Measurements from ENCODE around the gene TTLL12.

TTLL12 gene

DNA sequence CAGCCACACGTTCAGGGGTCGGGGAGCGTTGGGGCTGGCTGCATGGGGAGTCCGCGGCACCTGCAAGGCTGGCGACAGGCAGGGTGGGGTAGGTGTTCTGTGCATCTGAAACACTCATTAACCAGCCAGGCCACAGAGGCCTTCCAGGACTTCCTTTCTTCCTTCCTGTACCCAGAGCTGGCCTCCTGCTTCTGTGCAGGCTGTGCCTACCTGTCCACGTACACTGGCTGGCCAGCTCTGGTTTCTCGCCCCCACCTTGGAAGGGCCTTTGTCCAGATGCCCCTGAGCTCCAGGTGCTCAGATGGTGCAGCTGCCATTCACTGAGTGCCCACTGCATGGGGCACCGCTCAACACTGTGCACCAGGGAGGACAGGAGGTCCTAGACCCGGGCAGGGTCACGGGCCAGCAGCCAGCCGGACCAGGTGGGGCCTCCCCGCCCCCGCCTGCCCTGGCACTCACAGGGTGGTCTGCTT, 15.9 kb downstream of the TTLL12 start:
- no peak for DNase-seq

DNA sequence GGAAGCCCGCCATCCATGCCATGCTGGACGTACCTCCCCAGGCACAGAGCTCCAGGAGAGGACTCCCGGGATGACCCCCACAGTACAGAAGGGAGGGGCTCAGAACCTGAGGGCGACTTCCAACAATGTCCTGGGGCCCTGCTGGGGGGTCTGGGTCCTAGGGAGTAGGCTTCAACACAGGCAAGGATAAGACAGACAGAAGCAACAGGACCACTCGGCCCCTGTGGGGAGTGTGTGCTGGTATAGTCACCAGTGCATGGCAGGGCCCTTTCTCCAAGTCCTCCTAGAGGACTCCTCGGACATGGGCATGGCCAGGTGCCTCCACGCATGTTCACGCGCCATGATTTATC, 16.8 kb downstream of the TTLL12 start:
- no peak for DNase-seq

DNA sequence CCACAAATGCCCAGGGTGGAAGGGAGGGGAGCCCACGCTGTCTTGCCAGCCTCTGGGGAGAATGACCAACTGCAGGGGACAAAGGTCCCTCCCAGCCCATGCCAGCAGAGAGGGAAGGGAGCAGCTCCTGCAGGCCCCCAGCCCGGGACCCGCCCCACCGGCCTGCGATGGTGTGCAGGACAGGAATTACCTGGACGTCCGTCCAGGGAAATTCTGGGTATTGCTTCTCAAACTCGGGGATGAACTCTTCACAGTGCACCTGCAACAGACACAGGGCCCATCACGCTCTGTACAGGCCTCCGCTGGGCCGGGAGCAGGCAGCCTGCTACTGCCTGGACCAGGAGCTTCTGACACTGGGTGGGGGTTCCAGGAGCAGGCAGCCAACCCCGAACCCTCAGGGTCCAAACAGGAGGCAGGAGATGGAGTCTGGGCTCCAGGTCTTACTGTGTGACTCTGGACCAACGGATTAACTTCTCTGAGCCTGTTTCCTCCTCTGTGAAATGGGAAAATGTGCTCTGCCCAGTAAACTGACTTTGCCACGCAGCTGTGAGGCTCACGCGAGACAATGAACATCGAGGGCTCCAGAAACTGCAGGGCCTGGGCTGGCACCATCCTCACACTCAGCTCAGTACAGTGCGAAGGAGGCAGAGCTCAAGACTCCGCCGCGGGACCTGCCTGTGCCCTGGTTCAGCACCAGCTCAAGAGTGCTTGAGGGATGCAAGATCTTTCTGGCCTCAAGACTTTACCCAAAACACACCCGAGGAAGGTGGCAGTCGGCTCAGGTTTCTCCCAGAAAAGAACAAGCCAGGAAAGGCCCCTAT, 17.4 kb downstream of the TTLL12 start:
- DNase-seq = no peak

DNA sequence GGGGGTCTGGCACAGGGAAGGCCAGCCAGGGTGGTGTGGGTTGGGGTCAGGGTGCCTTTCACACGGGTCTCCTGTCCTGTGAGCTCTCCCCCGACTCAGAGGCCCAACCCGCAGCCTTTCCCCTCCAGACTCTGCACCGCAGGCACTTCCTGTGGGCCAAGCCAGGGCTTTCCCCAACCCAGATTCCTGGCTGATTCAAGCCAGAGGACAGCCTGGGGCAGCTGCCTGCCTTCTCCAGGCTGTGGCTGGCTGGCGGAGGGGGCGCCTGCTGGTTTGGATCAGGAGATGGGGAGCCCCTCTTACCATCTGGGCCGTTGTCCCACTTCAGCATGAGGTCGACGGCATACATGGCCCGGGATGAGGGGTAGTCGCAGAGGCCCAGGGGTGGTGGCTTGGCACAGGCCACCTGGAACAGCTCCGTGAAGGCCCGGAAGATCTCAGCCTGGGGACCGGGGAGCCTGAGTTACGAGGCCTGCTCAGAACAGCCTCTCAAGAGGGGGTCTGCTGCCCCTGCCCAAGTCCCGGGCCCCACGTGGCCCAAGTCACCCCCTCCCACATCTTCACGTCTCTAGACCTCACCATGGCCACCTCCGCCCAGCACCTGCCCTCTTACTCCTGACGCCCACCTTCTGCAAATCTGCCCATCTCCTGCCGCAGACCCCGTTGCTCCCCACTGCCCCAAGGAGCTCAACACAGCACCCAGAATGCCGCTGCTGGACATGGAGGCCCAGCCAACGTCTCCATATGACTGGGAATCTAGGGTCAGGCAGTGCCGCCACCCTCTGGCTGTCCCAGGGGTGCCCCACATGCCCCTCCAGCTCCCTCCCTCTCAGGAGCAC, 18.2 kb downstream of the TTLL12 start:
- DNase-seq = no peak

DNA sequence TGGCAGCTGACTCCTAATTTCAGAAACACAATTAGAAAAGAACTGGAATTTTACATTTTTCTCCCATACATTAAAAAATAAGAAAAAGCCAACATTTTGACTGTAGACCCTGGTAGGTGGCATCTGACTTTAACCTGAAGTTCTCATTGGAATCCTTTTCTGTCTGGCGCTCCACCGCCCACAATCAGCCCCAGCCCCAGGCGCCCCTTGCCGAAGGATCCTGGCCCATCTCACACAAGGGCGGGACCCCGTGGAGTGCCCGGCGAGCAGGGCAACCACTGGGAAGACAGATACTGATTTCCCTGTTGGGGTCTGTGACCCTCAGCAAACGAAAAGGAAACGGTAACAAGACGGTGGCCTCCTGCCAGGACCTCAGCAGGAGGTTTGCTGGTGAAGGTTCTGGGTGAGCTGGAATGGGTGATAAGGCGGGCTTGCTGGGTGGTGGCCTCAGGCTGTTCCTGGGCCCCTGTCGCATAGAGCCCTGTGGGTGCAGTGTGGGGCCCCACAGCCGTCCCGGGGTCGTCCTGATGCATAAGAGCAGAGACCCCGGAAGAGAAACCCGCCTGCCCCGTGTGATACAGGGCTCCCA, 19.8 kb downstream of the TTLL12 start:
- no peak for DNase-seq

DNA sequence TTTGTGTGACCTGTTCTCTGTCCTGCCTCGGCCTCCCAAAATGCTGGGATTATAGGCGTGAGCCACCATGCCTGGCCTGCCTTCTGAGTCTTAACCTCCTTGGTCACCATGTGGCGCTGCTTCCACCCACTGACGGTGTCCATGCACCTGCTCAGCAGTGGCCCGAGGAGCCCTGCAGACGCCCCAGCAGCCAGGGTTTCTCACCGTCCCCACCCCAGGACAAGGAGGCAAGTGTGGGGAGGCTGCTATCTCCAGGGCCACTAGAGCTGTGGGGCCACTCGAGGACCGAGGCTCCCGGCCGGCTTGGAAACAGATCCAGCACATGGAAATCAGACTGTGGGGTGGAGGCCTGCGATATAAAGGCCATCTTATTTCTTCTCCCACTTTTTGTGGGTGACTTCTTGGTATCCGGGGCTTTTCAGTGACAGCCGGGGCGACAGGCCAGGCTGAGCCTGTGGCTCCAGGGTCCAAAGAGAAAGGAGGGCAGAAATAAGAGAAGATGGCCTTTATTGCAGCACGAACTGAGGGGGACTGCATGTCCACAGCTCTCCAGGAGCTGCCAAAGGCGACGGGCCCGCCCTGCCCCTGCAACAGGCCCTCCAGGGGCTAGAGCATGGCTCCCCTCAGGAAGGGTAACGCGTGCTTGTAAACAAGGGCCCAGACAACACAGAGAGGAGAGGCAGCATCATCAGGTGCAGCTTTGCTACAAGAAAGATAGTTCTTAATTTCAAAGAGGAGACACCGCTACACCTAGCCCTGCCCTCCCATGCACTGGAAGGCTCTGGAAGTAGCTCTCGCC, 20.6 kb downstream of the TTLL12 start:
- DNase-seq = no peak

DNA sequence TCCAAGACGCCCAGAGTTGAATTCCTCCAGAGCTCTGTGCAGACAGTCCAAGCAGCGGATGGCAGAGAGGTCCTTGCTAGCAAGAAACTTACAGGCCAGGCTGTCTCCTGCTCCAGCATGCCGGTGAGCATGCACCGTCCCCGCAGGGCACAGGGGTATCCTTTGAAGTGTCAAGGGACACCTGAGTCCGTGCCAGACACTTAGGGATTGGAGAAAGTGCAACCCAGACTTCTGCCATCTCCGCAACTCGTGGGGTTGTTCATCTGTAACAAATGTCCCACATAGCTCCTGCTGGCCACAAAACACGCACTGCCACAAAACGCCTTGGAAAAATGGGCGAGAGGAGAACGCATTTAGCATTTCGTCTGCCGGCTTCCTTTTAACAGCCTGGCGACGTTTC, 22.3 kb downstream of the TTLL12 start:
- no peak for DNase-seq

DNA sequence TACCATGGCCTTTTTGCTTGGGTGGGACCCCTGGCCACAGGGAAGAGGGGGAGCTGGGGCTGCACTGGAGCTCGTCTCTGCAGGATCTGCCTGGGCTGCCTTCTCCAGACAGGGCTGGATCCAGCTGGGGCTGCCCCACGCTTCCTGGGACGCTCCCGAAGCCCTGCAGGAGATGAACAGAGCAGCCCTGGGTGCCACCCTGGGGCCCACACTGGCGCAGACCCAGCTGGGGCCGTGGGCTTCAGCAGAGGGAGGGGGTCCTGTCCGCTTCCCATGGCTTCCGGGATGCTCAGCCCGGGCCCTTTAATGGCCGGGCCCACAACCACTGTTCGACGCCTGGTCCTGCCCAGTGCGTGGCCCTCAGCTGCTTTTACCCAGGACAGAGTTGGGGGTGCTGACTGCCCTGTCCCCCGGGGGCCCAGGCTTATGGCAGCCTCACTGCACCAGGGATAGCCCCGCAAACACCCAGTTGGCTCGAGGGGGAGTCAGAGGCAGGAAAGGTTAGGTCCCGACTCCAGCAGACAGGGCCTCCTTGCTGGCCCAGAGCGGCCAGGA, 23.6 kb downstream of the TTLL12 start:
- no peak for DNase-seq

DNA sequence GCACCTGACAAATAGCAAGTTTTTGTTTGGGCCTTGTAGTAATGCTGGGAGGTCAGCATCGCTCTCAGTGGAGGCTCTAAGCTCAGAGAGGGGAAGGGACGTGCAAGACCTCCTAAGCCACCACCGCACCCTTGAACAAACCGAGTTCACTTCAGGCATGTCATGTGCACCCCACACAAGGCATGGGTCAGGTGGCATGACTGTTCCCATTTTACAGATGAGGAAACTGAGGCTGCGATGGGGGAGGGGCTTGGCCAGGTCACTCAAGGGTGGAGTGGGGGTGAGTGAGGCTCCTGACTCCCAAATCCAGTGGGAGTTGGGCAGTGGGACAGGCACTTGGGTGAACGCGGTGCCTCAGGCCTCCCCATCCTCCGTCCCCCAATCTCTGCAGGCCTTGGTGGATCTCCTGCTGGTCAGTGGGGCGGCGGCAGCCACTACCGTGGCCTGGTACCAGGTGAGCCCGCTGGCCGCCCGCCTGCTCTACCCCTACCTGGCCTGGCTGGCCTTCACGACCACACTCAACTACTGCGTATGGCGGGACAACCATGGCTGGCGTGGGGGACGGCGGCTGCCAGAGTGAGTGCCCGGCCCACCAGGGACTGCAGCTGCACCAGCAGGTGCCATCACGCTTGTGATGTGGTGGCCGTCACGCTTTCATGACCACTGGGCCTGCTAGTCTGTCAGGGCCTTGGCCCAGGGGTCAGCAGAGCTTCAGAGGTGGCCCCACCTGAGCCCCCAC, 24.4 kb downstream of the TTLL12 start:
- DNase-seq = no peak

DNA sequence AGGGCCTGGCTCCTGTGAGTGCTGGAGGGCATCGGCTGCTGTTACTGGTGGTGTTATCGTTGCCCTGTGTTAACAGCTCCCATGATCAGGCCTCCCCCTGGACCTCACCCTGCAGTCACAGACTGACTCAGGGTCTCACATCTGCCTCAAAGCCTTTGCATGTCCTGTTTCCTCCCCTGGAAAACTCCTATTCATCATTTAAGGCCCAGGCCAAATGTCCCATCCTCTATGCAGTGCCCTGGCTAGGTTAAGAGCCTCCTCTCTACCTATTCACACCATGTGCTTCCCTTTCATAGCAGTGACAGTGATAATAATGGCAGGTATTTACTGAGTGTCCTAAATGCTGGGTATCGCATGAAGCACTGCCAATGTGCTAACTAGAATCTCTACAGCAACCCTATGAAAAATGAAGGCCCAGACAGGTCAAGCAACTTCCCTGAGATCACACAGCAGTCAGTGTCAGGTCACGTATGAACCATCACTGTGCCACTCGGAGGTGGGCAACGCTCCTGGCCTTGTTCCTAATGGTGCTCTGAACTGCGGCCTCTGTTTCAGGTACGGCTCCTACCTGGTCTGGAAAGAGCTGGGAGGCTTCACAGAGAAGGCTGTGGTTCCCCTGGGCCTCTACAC, 26.3 kb downstream of the TTLL12 start:
- no peak for DNase-seq

DNA sequence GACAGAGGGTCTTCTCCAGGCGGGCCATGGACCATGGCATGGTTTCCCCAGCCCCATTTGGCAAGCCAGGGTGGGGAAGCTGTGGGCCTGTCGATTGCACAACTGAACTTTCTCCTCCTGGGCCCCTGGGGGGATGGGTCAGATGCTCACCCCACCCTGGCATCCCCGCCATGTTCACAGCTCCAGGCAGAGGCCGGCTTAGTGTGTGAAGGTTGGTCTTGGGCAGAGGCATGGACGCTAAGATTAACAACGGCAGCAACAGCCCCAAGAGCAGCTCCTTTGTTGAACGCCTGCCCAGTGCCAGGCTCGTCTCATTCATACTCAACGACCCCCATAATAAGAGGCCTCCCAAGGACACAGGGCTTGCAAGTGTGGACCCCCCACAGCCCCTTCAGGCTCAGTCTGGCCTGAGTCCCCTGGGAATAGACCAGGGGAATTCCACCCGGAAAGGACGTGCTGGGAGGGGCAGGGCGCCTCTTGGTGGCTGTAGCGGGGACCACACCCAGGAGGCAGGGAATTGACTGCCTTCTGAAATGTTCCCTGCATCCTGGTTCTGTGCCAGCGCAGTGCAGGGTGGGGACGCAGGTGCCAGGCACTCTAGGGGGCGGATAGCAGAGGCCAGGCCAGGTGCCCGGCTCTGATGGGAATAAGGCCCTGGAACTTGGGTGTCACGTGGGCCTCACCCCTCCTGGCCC, 27.3 kb downstream of the TTLL12 start:
- DNase-seq = no peak

DNA sequence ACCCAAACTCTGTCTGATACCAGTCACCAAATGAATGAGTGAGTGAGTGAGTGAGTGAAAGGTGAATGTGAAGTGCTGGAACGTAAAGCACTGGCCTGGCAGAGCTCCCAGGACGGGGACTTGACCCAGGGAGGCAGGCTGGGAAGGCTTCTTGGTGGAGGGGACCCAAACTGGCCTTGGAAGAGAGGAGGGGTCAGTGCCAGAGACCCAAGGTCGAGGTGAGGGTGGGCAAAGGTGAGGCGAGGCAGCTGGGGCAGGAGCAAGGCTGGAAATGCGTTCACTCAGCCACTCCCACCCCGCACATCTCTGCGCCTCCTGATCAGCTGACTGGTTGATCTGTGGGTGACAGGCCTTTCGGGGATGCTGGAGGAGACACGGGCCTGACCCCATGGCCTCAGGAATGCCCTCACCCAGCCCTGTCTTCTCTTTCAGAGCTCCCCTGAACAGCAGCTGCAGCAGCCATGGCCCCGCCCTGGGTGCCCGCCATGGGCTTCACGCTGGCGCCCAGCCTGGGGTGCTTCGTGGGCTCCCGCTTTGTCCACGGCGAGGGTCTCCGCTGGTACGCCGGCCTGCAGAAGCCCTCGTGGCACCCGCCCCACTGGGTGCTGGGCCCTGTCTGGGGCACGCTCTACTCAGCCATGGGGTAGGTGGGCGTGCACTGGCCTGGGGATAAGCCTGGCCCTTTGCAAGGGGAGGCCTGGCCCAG, 28.0 kb downstream of the TTLL12 start:
- no peak for DNase-seq

DNA sequence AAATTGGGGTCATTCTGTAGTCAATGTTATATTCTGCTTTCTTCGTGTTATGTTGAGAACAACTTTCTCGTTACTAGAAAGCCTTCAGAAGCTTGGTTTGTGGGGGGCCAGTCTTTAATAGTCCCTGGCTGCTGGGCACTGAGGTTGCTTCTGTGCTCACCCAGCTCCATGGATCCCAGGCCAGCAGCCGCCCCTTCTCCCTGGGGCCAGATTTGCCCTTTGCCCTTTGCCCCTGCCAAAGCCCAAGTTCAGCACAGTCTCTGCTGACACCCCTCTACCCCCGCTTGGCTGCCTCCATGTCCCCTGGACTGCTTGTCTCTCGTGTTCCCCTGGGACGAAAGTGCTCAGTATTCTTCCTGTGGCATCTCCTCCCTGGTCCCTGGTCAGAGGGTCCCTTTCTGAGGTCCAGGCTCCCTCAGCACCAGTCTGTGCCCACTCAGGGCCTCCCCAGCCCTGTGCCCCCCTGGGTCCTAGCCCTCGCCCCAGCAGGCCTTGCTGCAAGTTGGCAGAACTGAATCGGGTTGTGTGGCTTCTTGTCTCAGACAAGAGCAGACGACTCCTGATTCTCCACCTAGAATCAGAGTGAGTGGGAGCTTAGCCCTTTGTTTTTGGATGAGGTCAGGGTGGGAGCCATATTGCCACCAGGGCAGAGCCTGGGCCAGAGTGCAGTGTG, 28.9 kb downstream of the TTLL12 start:
- no peak for DNase-seq

DNA sequence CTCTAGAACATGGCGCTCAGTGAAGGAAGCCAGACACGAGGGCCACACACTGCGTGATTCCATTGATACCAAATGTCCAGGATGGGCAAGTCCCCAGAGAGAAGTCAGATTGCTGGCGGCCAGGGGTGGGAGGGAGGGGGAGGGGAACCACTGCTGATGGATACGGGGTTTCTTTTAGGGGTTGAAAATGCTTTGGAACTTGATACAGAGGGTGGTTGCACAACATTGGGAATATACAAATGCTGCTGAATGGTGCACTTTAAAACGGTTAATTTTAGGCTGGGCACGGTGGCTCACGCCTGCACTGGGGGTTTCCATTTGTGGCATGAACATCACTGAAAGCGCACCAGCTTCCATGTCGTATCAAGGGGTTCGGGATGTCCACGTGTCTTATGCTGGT, 30.5 kb downstream of the TTLL12 start:
- DNase-seq = no peak

DNA sequence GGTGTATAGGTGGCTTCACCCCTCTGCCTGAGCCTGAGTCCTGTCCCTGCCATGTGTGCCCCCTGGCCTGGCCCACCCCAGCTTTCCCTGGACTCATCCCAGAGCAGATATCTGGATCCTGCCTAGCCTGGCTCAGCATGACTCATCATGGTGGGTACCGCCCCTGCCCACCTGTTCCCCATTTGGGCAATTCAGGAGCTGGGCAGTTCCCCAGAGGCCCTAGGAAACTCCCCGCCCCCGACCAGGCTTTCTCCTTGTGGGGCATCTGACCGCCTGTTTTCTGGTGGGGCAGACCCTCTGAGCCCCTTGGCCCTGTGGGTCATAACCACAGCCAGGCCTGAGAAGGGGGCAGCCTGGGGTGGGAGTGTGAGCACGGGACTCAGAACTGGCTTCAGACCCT, 31.1 kb downstream of the TTLL12 start:
- no peak for DNase-seq

DNA sequence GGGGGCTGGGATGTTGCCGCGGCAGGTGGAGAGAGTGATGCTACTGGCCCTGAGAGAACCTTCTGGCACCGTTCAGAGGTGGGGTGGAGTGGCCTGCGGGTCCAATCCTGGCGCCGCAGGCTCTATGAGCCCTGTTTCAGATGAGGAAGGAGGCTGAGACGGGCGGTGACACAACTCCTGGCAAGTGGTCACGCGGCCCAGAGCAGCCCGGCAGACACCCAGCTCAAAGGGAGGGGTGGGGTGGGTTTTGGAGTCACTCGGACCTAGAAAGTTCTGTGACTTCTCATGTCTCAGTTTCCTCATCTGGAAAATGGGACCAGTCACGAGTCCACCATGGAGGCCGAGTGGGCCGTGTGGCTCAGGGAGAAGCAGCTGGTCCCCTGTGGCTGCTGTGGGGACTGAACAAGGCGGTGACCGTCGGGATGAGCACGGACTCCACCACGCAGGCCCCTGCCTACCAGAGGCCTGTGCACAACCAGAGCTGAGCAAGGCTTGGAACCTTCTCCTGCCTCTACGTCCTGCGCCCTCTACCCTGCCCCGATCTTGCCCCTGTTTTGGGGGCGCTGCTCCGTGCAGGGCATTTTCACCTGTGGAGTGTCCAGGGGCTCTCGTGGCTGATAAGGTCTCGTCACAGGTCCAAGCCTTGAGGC, 31.9 kb downstream of the TTLL12 start:
- DNase-seq = no peak

DNA sequence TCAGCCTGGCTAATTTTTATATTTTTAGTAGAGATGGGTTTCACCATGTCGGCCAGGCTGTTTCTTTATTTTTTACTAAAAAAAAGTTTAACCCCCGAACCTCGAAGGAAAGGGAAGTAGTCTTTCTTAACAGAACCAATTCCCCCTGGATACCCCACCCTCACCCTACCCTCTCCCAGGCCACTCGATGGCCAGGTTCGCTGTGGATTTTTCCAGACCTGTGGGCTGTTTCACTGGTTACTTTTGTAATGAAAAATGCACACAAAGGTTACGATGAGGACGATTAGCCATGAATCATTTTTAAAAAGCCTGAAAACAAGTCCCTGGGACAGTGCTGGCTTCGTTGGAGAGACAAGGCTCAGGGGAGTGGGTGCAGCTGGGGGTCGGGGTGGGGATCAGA, 33.0 kb downstream of the TTLL12 start:
- no peak for DNase-seq

DNA sequence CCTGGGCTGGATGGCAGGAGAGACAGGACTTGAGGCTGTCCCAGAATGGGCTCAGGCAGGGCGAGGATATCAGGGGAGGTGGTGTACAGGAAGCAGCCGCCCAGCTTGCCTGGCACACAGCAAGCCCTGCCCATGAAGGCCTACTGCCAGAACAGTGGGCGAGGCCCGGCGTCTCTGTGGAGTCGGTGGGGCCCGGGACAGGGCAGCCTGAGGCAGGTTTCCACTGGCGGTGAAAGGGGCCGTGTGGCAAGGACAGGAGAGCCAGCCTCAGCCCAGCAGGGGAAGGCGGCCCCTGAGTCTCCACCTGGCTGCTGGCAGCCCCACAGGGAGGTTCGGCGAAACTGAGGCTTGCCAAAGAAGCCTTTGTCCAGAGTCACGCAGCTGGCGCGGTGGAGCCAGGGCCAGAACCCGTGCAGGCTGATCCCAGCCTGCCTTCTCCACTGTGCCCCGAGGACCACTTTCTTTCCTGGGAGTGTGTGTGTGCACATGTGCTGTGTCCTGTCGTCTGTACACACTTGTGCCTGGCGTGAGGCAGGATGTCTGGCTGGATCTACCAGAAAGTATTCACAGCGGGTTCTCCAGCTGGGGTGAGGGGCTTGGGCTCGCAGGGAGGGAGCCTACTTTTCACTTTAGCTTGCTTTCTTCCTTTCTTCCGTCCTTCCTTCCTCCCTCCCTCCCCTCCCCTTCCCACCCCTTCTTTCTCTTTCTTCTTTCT, 34.4 kb downstream of the TTLL12 start:
- DNase-seq = no peak

All from islet precursor cell (in vitro differentiated cells).